ENCODE data around the gene RNF150.

- TF ChIP-seq CTCF (IDR thresholded peaks at IDR 0.05) (no peak), POLR2A (IDR thresholded peaks at IDR 0.05) (no peak)
Measured at GRCh38 chr4:141058591-141059512, 74.4 kb downstream of the RNF150 start.

All from sigmoid colon (tissue), 3 donors.